HG03460 (cell line): ENCODE measurements around the gene NLN.
A peak's percentile ranks its signal among the peaks of the same experiment; 100 is the strongest.
"Not testable (repeated sequence)": the region's sequence is repeated elsewhere in the genome, so short reads cannot be mapped to it uniquely, and the experiment has no call there.

Source experiments
- ATAC-seq: cut with Tn5 transposase; IDR thresholded peaks from one replicate; pipeline ENCODE4 v1.9.1; 2021; ENCODE audit not compliant: unreplicated experiment

NLN gene

GRCh38 chr5:65807494-65807893 lies 85.5 kb downstream of the NLN start:
- ATAC-seq = not testable (repeated sequence)

GRCh38 chr5:65808251-65808741 lies 86.3 kb downstream of the NLN start:
- no peak for ATAC-seq

GRCh38 chr5:65808818-65809217 lies 86.8 kb downstream of the NLN start:
- ATAC-seq = no peak

GRCh38 chr5:65809817-65810531 lies 88.0 kb downstream of the NLN start:
- ATAC-seq = no peak

- ATAC-seq = no peak
Observed at GRCh38 chr5:65811004-65811403, 89.0 kb downstream of the NLN start.

- ATAC-seq = no peak
Observed at GRCh38 chr5:65811885-65812284, 89.9 kb downstream of the NLN start.

- no peak for ATAC-seq
Observed at GRCh38 chr5:65812648-65813047, 90.6 kb downstream of the NLN start.

GRCh38 chr5:65813174-65813573 lies 91.2 kb downstream of the NLN start:
- ATAC-seq = no peak

- ATAC-seq = no peak
Observed at GRCh38 chr5:65815161-65815560, 93.2 kb downstream of the NLN start.

- ATAC-seq = no peak
Observed at GRCh38 chr5:65816729-65817128, 94.7 kb downstream of the NLN start.

- ATAC-seq = no peak
Observed at GRCh38 chr5:65817931-65818330, 95.9 kb downstream of the NLN start.

GRCh38 chr5:65818592-65818991 lies 96.6 kb downstream of the NLN start:
- no peak for ATAC-seq

GRCh38 chr5:65819215-65819904 lies 97.4 kb downstream of the NLN start:
- ATAC-seq = no peak

GRCh38 chr5:65819905-65820240 lies 97.9 kb downstream of the NLN start:
- no peak for ATAC-seq

GRCh38 chr5:65820373-65820772 lies 98.4 kb downstream of the NLN start:
- no peak for ATAC-seq

GRCh38 chr5:65821966-65822365 lies 100.0 kb downstream of the NLN start:
- no peak for ATAC-seq

GRCh38 chr5:65822710-65823109 lies 100.7 kb downstream of the NLN start:
- ATAC-seq = no peak

GRCh38 chr5:65823204-65823603 lies 101.2 kb downstream of the NLN start:
- no peak for ATAC-seq

GRCh38 chr5:65823845-65824445 lies 101.9 kb downstream of the NLN start:
- no peak for ATAC-seq

GRCh38 chr5:65825408-65826328 lies 103.7 kb downstream of the NLN start:
- peak; percentile 61 for ATAC-seq
